GM12872 (cell line): Measurements from ENCODE around the gene RALGAPA1.

Source experiments
- TF ChIP-seq, protein P1 (sequence below): IDR thresholded peaks from 3 replicates; pipeline ENCODE4 v1.5.1; 2011; ENCODE audit warnings: low read depth, mild to moderate bottlenecking, low read length, moderate library complexity; ENCODE audit not compliant: insufficient read depth

RALGAPA1 gene

DNA sequence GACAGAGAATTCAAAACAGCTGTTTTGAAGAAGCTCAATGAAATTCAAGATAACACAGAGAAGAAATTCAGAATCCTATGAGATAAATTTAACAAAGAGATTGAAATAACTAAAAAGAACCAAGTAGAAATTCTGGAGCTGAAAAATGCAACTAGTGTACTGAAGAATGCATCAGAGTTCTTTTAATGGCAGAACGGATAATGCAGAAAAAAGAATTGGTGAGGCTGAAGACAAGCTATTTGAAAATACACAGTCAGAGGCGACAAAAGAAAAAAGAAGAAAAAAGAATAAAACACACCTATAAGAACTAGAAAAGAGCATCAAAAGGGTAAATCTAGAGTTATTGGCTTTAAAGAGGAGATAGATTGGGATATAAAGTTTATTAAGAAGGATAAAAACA is 171.8 kb downstream of the RALGAPA1 start:
- TF ChIP-seq, protein P1, sequence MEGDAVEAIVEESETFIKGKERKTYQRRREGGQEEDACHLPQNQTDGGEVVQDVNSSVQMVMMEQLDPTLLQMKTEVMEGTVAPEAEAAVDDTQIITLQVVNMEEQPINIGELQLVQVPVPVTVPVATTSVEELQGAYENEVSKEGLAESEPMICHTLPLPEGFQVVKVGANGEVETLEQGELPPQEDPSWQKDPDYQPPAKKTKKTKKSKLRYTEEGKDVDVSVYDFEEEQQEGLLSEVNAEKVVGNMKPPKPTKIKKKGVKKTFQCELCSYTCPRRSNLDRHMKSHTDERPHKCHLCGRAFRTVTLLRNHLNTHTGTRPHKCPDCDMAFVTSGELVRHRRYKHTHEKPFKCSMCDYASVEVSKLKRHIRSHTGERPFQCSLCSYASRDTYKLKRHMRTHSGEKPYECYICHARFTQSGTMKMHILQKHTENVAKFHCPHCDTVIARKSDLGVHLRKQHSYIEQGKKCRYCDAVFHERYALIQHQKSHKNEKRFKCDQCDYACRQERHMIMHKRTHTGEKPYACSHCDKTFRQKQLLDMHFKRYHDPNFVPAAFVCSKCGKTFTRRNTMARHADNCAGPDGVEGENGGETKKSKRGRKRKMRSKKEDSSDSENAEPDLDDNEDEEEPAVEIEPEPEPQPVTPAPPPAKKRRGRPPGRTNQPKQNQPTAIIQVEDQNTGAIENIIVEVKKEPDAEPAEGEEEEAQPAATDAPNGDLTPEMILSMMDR = no peak

DNA sequence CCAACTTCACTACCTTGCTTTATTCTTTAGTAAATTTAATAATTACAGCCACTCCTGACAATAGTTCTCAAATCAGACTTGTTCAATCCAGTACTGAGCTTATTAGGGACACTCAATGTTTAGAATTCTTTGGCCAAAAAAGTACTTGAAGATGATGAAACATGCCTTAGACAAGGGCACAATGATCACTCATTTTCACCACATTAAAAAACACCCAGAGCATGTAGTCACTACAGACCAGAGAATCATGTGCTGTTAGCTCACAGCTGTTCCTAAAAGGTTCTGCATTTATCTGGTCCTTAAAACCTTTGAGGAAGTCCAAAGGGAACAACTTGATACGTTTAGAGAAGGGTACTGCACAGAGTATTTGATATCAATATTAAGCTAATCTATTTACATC is 176.4 kb downstream of the RALGAPA1 start:
- TF ChIP-seq, protein P1 = no peak

DNA sequence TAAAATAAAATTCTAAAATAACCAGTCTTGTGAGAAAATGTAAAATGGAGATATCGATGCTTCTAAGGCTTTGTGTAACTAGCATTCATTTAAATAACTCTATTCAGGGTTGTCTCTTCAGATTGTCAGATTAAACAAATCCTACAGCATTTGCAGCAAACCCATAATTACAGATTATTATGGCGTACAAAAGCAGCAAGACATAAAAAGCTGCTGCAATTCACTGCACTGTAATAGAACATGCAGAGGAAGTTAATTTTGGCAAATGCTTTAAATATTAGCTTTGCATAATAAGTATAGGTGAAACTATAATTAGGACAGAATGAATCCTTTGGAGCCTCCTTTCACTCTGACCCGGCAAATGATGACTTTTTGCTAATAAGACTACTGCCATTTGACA is 176.8 kb downstream of the RALGAPA1 start:
- TF ChIP-seq, protein P1 = no peak

DNA sequence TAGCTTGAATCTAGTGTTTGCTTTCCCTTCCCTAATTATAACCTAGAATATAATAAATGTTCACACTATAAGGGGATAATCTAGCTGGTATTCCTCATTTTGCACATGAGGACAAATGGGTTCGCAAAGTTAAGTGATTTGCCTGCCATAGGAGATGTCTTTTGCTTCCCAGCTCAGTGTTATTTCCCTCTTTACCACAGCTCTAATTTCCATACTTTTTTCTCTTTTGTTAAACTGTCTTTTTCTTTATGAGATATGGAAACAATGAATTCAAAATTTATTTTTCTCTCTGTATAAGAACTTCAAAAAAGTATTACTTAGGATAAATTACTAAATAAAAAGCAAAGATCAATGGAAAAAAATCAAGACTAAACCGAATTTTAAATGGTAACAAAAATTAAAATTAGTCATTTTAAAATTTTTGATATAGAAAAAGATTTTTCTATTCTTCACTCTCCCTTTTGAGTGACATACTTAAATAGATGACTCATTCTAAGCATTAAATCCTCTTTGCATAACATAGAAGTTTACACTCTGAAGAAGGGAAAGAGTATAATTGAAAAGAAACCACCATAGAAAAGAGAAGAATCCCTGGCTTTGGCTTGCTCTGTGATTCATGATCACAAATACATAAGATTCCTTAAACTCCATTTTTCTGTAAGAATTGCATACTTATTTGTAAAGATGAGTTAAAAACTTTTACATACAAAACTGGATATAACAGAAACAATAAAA is 177.9 kb downstream of the RALGAPA1 start:
- TF ChIP-seq, protein P1 = no peak

DNA sequence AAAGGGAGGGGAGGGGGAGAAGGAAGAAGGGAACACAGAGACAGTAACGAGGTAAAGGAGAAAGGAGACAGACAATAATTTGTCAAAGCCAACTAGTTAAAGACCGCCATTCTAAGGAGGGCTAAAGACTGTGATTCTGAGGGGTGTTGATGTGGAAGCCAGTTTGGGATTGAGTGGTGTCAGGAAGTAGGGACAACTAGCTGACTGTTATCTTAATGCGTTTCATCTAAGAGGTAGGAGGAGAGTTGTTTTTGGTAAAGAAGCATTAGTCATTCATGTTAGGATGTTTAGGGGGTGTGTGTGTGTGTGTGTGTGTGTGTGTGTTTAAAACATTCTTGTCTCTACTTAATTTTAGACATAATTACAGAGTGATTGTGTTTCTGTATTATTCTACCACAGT is 180.1 kb downstream of the RALGAPA1 start:
- TF ChIP-seq, protein P1 = no peak

DNA sequence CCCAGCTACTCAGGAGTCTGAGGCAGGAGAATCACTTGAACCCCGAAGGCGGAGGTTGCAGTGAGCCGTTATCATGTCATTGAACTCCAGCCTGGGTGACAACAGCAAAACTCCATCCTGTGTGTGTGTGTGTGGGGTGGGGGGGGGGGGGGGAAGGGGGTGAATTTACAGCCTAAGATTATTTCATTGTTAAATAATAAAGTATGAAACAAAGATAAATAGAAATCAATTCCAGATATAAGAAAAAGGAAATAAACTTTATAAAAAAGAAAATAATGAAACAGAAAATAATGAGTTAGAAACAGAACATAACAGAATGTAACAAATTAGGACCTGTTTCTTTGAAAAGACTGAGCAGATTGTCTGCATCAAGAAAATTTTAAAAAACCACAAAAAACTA is 191.6 kb downstream of the RALGAPA1 start:
- TF ChIP-seq, protein P1 = no peak

DNA sequence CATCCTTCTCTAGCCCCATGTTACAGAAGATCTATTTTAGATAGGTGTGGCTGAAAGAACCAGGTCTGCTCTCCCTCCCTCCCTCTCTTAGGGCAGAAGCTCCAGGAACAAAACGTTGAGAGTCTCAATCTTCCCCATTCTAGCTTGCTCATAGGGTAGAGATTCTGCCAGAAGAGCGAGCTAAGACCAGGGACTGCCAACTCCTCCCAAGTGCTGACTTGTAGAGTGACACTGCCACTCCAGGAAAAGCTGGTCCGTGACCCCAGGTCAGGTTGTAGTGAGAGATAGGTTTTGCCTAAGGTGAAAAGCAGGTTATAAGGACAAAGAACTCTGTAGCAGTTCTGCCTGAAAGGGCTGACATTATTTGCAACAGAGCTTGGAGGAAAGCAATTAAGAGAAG is 201.7 kb downstream of the RALGAPA1 start:
- TF ChIP-seq, protein P1 = no peak
